Gastrocnemius medialis (tissue), 4 donors: Measurements from ENCODE around the gene GREB1L.

Source experiments
- POLR2A ChIP-seq, 2 donors: fragments of 450-650 bp; IDR thresholded peaks; one replicate each; pipeline ENCODE4 v1.6.1; 2017; ENCODE audit warnings: antibody characterized with exemption in 2 of 2, mild to moderate bottlenecking in 2 of 2, moderate library complexity in 2 of 2
- TF ChIP-seq, protein P1 (sequence below), 5 experiments: fragments of 450-650 bp in 3 of 5; fragments of 200-600 bp in 2 of 5; sonication (generic) in 2 of 5; IDR thresholded peaks in 4 of 5; conservative IDR thresholded peaks in 1 of 5; 1 replicate in 4 of 5; 2 replicates in 1 of 5; pipeline ENCODE4 v1.5.1; 2016 to 2019; ENCODE audit warnings: antibody characterized with exemption in 5 of 5, mild to moderate bottlenecking in 3 of 5, moderate library complexity in 3 of 5

DNA sequence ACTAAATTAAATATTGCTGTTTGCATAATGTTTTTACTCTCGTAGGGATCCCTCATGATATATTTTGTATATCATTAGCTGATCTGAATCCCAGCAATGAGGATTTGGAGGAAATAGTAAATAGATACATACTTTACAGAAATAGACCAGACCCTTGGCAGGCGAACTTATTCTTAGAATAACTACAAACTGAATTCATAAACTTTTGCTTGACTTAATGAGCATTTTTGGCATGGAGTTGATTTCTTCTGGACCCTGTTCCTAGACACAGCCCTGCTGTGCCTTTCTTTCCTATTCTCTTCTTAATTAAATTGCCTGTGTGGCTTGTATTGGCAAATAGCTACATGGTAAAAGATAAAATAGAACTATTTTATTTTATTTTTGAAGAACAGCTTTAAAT lies 145.9 kb downstream of the GREB1L start:
- TF ChIP-seq, protein P1, sequence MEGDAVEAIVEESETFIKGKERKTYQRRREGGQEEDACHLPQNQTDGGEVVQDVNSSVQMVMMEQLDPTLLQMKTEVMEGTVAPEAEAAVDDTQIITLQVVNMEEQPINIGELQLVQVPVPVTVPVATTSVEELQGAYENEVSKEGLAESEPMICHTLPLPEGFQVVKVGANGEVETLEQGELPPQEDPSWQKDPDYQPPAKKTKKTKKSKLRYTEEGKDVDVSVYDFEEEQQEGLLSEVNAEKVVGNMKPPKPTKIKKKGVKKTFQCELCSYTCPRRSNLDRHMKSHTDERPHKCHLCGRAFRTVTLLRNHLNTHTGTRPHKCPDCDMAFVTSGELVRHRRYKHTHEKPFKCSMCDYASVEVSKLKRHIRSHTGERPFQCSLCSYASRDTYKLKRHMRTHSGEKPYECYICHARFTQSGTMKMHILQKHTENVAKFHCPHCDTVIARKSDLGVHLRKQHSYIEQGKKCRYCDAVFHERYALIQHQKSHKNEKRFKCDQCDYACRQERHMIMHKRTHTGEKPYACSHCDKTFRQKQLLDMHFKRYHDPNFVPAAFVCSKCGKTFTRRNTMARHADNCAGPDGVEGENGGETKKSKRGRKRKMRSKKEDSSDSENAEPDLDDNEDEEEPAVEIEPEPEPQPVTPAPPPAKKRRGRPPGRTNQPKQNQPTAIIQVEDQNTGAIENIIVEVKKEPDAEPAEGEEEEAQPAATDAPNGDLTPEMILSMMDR (IDR thresholded peaks at IDR 0.05 in 4 of 5, conservative IDR thresholded peaks at IDR 0.05 in 1 of 5): no peak
- no peak for TF ChIP-seq POLR2A (IDR thresholded peaks at IDR 0.05)
